ENCODE results near the gene TNFSF13.

TNFSF13 gene

GRCh38 chr17:7563115-7563869 is 4.7 kb downstream of the TNFSF13 start:
- no peak for TF ChIP-seq CTCF (IDR thresholded peaks at IDR 0.05; ENCODE audit: low read depth, low read length, missing control alignments)

GRCh38 chr17:7569571-7569970 is 11.0 kb downstream of the TNFSF13 start:
- no peak for DNase-seq (ENCODE audit: low read depth)
- H3K4me3 ChIP-seq (ENCODE audit: low read depth, low read length) = no peak overlapping the region
- TF ChIP-seq CTCF (IDR thresholded peaks at IDR 0.05; ENCODE audit: low read depth, low read length, missing control alignments) = no peak

More at GRCh38 chr17:7563115-7563869, 4.7 kb downstream of the TNFSF13 start:
- H3K4me3 ChIP-seq (ENCODE audit: low read depth, low read length) = peak overlapping the region; percentile 80; the same call in 1 of the 2 replicates
- DNase-seq (ENCODE audit: low read depth) = no peak

- H3K4me3 ChIP-seq (ENCODE audit: low read depth, low read length) = no peak overlapping the region
- no peak for DNase-seq (ENCODE audit: low read depth)
- TF ChIP-seq CTCF (IDR thresholded peaks at IDR 0.05; ENCODE audit: low read depth, low read length, missing control alignments) = no peak
These were observed 11.8 kb downstream of the TNFSF13 start for GRCh38 chr17:7570351-7570750.

GRCh38 chr17:7572338-7572587 is 13.7 kb downstream of the TNFSF13 start:
- no peak for TF ChIP-seq CTCF (IDR thresholded peaks at IDR 0.05; ENCODE audit: low read depth, low read length, missing control alignments)
- peak overlapping the region; percentile 73 for H3K4me3 ChIP-seq (ENCODE audit: low read depth, low read length)
- DNase-seq (ENCODE audit: low read depth) = no peak

- peak overlapping the region; percentile 96 for H3K4me3 ChIP-seq (ENCODE audit: low read depth, low read length)
- DNase-seq (ENCODE audit: low read depth) = peak; percentile 98
- no peak for TF ChIP-seq CTCF (IDR thresholded peaks at IDR 0.05; ENCODE audit: low read depth, low read length, missing control alignments)
These were observed 14.2 kb downstream of the TNFSF13 start for GRCh38 chr17:7572588-7573323.

GRCh38 chr17:7573324-7574080 is 15.0 kb downstream of the TNFSF13 start:
- peak overlapping the region; percentile 96 for H3K4me3 ChIP-seq (ENCODE audit: low read depth, low read length)
- no peak for DNase-seq (ENCODE audit: low read depth)
- TF ChIP-seq CTCF (IDR thresholded peaks at IDR 0.05; ENCODE audit: low read depth, low read length, missing control alignments) = no peak
